Upper lobe of left lung (tissue), 6 donors: ENCODE data around the gene AP2A2. TPM values are rescaled to one million over a fixed set of nuclear protein-coding genes. Genes with fewer than 3 reads are reported as not detected.

ENCODE experiments used
- ATAC-seq, 2 donors: fragments of 200-7000 bp; cut with Tn5 transposase; one replicate each; pipeline ENCODE4 v1.9.1; 2022; ENCODE audit warnings: mild to moderate bottlenecking in 2 of 2, moderate library complexity in 2 of 2; ENCODE audit not compliant: low FRiP score in 2 of 2
- DNase-seq, 2 donors: peaks; one replicate each; pipeline ENCODE4 v3.0.0-alpha.2; 2019 to 2020
- H3K27ac ChIP-seq, 4 donors: fragments of 200-600 bp; sonication (generic); one replicate each; pipeline ENCODE4 v1.5.1; 2016 to 2019
- H3K27me3 ChIP-seq, 4 donors: fragments of 200-600 bp; sonication (generic); one replicate each; pipeline ENCODE4 v1.5.1; 2017 to 2019
- H3K36me3 ChIP-seq, 4 donors: fragments of 200-600 bp; sonication (generic); one replicate each; pipeline ENCODE4 v1.5.1; 2016 to 2019
- H3K4me1 ChIP-seq, 4 donors: fragments of 200-600 bp; sonication (generic); one replicate each; pipeline ENCODE4 v1.5.1; 2018 to 2019
- H3K4me3 ChIP-seq, 4 donors: fragments of 200-600 bp; sonication (generic); one replicate each; pipeline ENCODE4 v1.5.1; 2017 to 2019; ENCODE audit warnings: mild to moderate bottlenecking in 2 of 4, moderate library complexity in 1 of 4
- H3K9me3 ChIP-seq, 4 donors: fragments of 200-600 bp; sonication (generic); one replicate each; pipeline ENCODE4 v1.5.1; 2018 to 2019
- CTCF ChIP-seq, 6 experiments: fragments of 450-650 bp in 4 of 6; fragments of 200-600 bp in 2 of 6; sonication (generic) in 2 of 6; IDR thresholded peaks; one replicate each; pipeline ENCODE4 v1.5.1; 2016 to 2019; ENCODE audit warnings: antibody characterized with exemption in 6 of 6
- EP300 ChIP-seq, 4 donors: sonication (generic); formaldehyde crosslinking; IDR thresholded peaks; one replicate each; pipeline ENCODE4 v1.5.1; 2017; ENCODE audit warnings: antibody characterized with exemption in 4 of 4, control low read depth in 2 of 4
- POLR2A ChIP-seq, 4 donors: fragments of 450-650 bp; IDR thresholded peaks; one replicate each; pipeline ENCODE4 v1.5.1; 2016 to 2017; ENCODE audit warnings: antibody characterized with exemption in 4 of 4, mild to moderate bottlenecking in 2 of 4
- POLR2AphosphoS5 ChIP-seq, 2 donors: sonication (generic); formaldehyde crosslinking; IDR thresholded peaks; one replicate each; pipeline ENCODE4 v1.5.1; 2017; ENCODE audit warnings: antibody characterized with exemption in 2 of 2
- WGBS, 2 donors: methylation state at CpG; one replicate each; pipeline ENCODE4 v1.1.5; 2017 to 2018; 5-methylcytosine and 5-hydroxymethylcytosine counted together
- total RNA-seq, 6 donors: library from RNA; depleted of rRNA in 4 of 6; stranded (reverse); fragments of >200 nt in 4 of 6; gene quantifications; one replicate each; pipeline versions ENCODE4 v1.1.0 to v1.2.1, GENCODE V29; 2016 to 2021
- donor health status: DM: no; HTN: no; CAD: no; lungs with moderate emphysema.
- donor health status: DM: no; HTN: yes; CAD: no; lungs with severe emphysema.

AP2A2 gene
- total RNA-seq, 6 donors from 2014 or later = 55.7 to 273 (median 103) TPM

DNA sequence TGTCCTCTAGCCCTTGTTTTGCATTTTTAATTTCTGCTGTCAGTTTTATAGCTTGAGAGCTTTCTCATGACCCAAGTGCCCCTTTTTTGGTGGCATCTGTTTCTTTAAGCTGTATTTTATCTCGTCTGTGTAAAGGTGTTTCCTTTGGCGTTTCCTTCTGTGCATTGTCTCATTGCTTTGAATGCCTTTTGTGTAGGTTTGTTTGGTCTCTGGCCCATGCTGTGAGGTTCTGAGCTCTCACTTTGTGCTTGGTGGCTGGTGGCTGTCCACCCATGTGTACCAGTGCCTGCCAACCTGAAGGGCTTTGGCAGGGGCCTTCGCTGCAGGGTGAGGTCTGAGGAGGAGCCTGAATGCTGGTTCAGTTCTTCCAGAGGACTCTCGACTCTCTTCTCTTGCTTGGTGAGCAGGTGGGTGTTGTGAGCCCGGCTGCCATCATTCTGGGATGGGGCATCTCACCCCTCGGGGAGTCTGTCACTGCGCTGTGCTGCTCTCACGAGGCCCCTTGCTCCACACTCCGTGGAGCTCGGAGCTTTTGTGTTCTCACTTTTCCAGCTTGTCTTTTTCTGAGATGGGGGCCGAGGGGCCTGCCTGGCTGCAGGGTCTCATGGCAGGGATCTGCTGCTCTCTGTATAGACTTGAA is 14.9 kb downstream of the AP2A2 start:
- 57 to 62% methylated on average over 11 of the region's 11 CpGs for WGBS, 2 donors
- Histone ChIP-seq H3K9me3 (no peaks in the 10 kb centered on the region), H3K36me3 (peaks cover 0 to 13% (median 6%) of the 10 kb centered on the region in 4 donors), H3K27ac (peak overlapping the region in 2 of 4 donors; percentile 20 to 51), H3K27me3 (no peaks in the 10 kb centered on the region), H3K4me3 (no peak overlapping the region), H3K4me1 (peaks cover 44 to 79% (median 65%) of the 10 kb centered on the region in 4 donors)
- DNase-seq (no peak), ATAC-seq (peak in 1 of 2 donors; percentile 36)
- TF ChIP-seq POLR2AphosphoS5 (IDR thresholded peaks at IDR 0.05) (no peak), EP300 (IDR thresholded peaks at IDR 0.05) (no peak), POLR2A (IDR thresholded peaks at IDR 0.05) (no peak), CTCF (IDR thresholded peaks at IDR 0.05) (no peak)

DNA sequence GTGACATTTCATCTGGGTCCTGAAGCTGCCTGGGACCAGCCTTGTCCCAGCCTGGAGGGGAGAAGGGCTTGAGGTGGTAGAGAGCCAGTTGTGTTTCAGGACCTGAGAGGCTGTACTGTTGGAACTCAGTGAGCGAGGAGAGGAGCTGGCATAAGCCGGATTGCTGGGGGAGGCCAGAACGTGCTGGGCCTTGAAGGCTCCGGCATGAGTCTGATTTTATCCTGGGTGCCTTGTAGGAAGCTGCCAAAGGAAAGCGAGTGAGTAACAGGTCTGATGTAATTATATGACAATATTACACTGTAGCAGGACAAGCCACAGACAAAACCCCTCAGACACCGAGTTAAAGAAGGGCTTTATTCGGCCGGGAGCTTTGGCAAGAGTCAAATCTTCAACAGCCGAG is 17.2 kb downstream of the AP2A2 start:
- WGBS, 2 donors = 67 to 70% methylated on average over 8 to 9 of the region's 9 CpGs
- no peaks in the 10 kb centered on the region for H3K27me3 ChIP-seq
- no peak overlapping the region for H3K4me3 ChIP-seq
- H3K4me1 ChIP-seq = peaks cover 33 to 57% (median 48%) of the 10 kb centered on the region in 4 donors
- ATAC-seq = peak in 1 of 2 donors; percentile 73
- peaks cover 0 to 33% (median 8%) of the 10 kb centered on the region in 4 donors for H3K36me3 ChIP-seq
- H3K27ac ChIP-seq = peak overlapping the region in 1 of 4 donors; percentile 42
- no peaks in the 10 kb centered on the region for H3K9me3 ChIP-seq
- no peak for DNase-seq
- TF ChIP-seq POLR2AphosphoS5 (IDR thresholded peaks at IDR 0.05) = no peak
- TF ChIP-seq CTCF (IDR thresholded peaks at IDR 0.05) = no peak
- no peak for TF ChIP-seq EP300 (IDR thresholded peaks at IDR 0.05)
- TF ChIP-seq POLR2A (IDR thresholded peaks at IDR 0.05) = no peak

GRCh38 chr11:944711-945470 is 19.2 kb downstream of the AP2A2 start:
- DNase-seq (no peak), ATAC-seq (peak in 1 of 2 donors; percentile 40)
- no peak for TF ChIP-seq POLR2A (IDR thresholded peaks at IDR 0.05)
- no peak for TF ChIP-seq CTCF (IDR thresholded peaks at IDR 0.05)
- TF ChIP-seq POLR2AphosphoS5 (IDR thresholded peaks at IDR 0.05) = no peak
- TF ChIP-seq EP300 (IDR thresholded peaks at IDR 0.05) = no peak
- Histone ChIP-seq H3K36me3 (peaks cover 0 to 43% (median 8%) of the 10 kb centered on the region in 4 donors), H3K4me1 (peaks cover 24 to 41% (median 34%) of the 10 kb centered on the region in 4 donors), H3K4me3 (no peak overlapping the region), H3K27me3 (no peaks in the 10 kb centered on the region), H3K27ac (no peak overlapping the region), H3K9me3 (peaks cover 0 to 6% (median 0%) of the 10 kb centered on the region in 4 donors)
- 80 to 83% methylated on average over 13 of the region's 13 CpGs for WGBS, 2 donors

DNA sequence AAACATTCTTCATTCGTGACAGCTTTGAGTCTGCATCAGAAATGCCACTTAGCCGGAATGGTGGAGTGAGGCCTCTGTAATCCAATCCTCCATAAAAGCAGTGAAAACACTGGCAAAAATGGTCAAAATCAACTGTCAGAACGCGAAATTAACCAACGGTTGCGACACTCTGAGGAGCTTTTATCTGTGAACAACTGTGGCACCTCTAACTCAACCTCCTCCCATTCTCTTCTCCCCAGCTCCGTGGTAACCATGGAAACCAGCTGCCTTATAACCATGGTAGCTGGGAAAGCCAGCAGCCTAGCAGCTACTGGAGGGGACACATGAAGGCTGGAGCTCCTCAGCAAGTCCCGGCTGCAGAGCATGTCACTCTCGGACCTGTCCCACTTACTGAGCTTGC is 20.3 kb downstream of the AP2A2 start:
- Histone ChIP-seq H3K4me1 (peaks cover 13 to 30% (median 23%) of the 10 kb centered on the region in 4 donors), H3K4me3 (no peak overlapping the region), H3K36me3 (peaks cover 0 to 43% (median 8%) of the 10 kb centered on the region in 4 donors), H3K9me3 (peaks cover 0 to 6% (median 0%) of the 10 kb centered on the region in 4 donors), H3K27me3 (no peaks in the 10 kb centered on the region), H3K27ac (no peak overlapping the region)
- ATAC-seq = no peak
- WGBS, 2 donors = 68 to 72% methylated on average over 9 of the region's 9 CpGs
- no peak for DNase-seq
- TF ChIP-seq POLR2A (IDR thresholded peaks at IDR 0.05) (no peak), CTCF (IDR thresholded peaks at IDR 0.05) (no peak), POLR2AphosphoS5 (IDR thresholded peaks at IDR 0.05) (no peak), EP300 (IDR thresholded peaks at IDR 0.05) (no peak)
